Activated CD4-positive, alpha-beta T cell treated with anti-CD3 and anti-CD28 coated beads for 24 hours (primary cell): ENCODE measurements around the gene ZNF439.
"Not testable (repeated sequence)": the region's sequence is repeated elsewhere in the genome, so short reads cannot be mapped to it uniquely, and the experiment has no call there.

Source experiments
- DNase-seq, 2 donors: peaks; one replicate each; pipeline ENCODE4 v3.0.0-alpha.2; 2020; ENCODE audit warnings: low read depth in 2 of 2

ZNF439 gene

DNA sequence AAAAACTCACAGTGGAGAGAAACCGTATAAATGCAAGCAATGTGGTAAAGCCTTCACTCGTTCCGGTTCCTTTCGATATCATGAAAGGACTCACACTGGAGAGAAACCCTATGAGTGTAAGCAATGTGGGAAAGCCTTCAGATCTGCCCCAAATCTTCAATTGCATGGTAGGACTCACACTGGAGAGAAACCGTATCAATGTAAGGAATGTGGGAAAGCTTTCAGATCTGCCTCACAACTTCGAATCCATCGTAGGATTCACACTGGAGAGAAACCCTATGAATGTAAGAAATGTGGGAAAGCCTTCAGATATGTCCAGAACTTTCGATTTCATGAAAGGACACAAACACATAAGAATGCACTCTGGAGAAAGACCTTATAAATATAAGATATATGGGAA is 19.7 kb downstream of the ZNF439 start:
- DNase-seq: no peak

DNA sequence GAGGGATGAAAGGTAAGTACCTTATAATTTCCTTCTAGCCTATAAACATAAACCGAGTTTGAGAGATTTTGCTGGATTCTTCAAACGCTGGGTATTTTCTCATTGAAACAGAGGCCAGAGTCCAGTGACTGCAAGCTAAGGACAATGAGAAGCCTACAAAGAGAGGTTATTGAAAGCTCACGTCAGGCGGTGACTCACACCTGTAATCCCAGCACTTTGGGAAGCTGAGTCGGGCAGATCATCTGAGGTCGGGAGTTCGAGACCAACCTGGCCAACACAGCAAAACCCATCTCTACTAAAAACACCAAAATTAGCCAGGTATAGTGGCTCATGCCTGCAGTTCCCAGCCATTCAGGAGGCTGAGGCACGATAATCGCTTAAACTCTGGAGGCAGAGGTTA is 24.1 kb downstream of the ZNF439 start:
- no peak for DNase-seq

DNA sequence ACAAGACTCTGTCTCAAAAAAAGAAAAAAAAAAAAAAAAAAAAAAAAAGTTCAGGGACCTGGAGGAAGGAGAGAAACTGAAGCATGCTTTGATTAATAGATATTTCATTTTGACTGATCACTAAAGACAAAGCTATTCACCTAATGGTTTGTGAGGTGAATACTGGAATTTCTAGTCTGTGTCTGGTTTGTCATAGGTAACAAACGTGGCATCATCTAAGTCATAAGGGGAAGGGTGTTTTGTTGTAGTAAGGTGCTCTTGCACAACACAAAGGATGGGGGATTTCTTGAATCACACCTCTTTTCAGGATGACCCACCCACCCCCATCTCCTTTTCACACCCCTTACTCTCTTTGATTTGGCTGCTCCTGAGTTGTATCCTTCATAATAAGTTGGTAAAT is 25.2 kb downstream of the ZNF439 start:
- no peak for DNase-seq

DNA sequence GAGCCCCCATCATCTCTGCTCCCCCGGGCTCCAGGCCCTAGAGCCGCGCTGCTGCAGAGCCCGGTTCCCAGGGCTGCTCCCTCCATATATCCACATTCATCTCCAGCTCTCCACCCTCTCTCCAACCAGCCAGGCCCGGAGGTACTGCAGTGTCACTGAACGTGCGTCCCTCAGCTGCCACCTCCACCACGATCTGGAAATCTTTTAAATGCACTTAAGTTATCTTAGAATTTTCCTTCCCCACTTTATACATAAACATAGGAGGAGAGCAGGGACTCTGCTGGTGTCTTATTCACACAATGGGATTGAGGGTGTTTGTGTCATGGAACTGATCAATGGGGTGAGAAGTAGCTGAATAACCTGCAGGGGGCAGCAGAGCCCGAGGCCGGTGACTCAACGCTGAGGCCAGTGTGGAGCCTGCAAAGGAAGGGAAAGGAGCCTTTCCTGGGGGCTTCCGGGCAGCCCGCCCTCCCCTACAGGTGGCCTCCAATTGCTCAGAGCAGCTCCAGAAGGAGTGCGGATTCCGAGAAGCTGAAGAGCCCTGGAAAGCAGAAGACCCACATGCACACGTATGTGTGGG is 31.3 kb downstream of the ZNF439 start:
- DNase-seq: peak; percentile 18 to 44

DNA sequence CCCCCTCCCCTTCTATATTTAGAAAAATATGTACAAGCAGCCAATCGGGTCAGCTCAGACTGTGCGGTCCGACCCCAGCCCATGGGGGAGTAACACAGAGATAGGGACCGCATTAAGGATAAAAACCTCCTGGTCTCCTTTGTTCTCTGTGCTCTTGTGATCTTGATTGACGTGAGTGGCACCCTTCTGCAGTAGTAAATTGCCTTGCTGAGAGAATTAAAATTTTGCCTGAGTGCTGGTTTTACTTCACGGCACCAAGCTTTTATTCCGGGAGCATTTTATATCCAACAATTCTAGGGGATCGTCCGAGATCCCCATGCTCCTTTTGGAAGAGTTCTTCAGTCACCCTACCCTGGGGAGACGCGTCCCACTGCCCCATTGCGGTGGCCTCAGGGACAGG is 32.1 kb downstream of the ZNF439 start:
- DNase-seq: no peak

DNA sequence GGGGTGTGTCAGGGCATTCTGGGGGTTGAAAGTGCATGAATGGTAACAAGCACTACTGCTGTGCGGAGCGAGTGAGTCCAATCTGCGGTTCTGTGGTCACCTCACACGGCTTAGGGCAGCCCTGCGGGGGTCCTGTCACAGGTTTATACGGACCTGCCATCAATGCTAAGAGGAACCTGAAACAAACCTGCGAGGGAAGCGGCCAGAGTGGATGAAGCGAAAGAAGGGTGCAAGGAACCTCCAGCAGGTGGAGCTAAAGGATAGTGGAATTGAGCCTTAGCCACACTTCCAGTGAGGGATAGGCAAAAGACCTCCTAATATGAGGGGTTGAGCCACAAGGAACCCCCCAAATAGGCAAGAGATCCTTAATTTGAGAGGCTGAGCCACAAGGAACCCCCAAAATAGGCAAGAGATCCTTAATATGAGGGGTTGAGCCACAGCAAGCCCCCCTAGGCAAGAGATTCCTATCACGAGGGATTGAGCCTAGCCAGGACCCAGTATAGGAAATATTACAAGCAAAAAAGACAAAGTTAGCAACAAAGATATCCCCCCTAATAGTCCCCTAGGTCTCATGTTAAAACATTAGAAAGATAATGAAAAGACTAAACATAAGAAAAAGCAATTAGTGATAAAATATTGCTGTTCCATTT is 32.8 kb downstream of the ZNF439 start:
- DNase-seq: peak; percentile 39 to 45

DNA sequence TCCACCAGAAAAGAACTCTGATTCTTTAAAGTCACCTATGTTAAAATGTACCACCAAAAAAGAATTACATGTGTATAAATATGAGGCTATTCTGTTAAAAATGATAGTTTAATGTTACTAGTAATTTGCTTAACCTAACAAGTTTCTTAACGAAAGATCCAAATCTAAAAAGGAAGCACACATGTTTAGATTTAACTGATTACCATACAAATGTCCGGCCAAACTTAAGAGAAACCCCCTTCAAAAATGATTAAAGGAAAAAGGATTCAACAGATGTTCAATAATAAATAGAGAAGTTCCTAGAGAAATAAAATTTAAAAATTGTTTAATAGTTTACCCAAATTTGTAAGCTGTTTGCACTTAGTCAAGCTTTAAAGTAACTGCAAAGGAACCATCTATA is 34.1 kb downstream of the ZNF439 start:
- DNase-seq: no peak

DNA sequence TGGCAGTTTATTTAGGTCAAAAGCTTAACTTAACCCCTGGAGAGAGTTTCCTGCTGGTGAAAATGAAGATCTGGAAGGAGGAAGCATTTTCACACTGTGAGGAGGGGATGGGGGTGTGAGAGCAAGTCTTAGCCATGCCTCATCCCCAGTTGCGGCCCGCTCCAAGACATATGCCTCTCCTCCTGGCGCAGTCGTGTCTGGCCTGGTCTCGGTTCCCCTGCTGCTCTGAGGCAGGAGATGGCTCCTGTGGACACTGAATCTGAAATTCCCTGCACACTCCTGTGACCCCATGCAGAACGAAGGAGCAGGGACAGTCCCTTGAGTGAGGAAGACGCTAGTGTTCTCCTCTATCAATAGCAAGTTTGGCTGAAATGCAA is 38.7 kb downstream of the ZNF439 start:
- no peak for DNase-seq

DNA sequence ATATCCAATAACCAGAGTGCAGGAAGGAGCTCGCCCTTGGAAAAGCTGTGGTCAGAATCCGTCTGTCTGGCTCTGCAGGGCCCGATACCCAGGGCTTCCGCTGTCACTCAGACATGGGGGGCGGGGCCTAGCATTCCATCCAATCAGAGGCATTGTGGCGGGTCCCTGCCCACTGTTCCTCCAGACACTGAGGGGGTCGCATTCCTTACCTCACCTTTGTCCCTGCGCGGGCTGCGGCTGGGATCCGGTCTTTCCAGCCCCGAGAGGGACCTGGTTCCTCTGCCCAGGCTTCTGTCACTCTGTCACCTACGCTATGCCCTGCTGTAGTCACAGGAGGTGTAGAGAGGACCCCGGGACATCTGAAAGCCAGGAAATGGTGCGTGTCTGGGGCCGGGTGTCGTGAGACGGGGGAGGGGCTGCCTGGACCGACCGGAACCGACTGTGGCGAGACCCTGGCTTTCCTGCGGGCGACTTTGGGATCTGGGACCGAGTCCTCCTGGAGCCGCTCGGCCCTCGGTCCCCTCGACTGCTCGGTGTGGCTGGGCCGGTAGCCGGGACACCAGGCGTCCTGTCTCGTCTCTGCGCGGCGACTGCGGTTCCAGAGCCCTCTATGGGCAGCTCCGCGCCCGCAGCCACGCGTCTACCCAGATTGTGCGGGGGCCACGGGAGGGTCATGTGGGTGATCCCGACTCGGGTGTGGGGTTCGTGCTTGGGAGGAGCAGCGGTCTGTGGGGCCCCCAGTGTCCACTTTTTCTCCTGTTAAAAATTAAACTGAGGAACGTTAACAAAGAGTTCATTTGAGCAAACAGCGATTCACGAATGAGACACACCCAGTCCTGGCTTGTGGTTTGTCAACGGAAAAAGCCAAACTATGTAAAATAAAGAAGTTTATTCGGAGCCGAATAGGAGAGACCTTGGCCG is 39.3 kb downstream of the ZNF439 start, which contains the start of gene ZNF69:
Gene ZNF69, plus strand, starts transcription at position 172 of the 921 bp plus-strand sequence. Its CDS starts 142 bp downstream, at position 314.
- DNase-seq: peak; percentile 42 to 59

DNA sequence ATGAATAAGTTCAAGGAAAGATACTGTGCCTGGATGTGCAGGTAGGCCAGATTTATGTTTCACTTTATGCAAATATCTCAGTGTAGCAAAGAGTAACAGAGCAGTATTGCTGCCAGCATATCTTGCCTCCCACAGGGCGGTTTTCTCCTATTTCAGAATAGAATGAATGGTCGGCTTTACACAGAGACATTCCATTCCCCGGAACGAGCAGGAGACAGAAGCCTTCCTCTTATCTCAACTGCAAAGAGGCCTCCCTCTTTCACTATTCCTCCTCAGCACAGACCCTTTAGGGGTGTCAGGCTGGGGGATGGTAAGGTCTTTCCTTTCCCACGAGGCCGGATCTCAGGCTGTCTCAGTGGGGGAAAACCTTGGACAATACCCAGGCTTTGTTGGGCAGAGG is 41.4 kb downstream of the ZNF439 start:
- not testable (repeated sequence) for DNase-seq

DNA sequence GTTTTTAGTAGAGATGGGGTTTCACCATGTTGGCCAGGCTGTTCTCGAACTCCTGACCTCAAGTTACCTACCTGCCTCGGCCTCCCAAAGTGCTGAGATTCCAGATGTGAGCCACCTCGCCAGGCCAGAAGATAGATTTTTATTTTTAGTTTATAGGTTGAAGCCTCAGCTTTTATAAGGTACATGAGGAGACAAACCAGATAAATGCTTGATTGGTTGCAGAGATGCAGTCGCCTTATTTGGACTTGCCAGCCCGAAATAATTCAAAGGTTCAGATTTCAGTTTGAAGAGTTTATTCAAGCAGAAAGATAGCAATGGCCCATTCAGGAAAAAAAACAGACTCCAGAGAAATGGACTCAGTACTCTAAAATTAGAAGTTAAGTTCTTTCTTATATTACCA is 42.1 kb downstream of the ZNF439 start:
- DNase-seq: no peak

DNA sequence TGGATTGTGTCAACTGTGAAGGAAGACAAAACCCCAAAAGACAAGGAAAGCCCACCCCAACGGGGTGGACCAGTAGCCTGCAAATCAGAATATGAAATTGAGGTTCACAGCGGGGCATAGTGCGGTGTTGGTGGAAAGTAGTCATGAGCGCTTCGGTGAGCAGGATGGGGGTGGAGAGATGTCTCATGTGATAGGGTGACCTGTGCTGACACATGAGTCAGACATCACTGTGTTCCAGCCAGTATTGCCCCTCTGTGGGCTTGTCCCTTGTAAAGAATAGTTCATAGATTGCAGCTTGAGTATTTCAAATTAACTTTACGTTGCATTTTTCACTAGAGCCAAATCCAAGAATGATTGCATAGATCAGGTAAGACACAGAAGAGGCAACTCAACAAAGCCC is 46.3 kb downstream of the ZNF439 start:
- DNase-seq: no peak

DNA sequence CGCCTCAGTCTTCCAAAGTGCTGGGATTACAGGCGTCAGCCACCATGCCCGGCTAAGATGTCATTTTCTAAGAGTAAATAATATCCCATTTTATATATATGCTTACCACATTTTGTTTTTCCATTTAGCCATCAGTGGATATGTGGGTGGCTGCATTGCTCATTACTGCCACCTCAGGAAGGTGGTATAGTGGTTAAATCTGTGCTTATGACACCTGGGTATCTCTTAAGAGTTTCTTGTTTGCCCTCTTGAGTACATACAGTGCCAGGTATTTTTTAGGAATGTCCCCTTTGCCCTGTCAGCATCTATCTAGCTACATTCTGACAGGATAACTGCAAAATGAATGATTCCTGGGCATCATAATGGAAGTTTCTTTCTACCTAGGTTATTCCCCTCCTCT is 53.7 kb downstream of the ZNF439 start:
- no peak for DNase-seq

DNA sequence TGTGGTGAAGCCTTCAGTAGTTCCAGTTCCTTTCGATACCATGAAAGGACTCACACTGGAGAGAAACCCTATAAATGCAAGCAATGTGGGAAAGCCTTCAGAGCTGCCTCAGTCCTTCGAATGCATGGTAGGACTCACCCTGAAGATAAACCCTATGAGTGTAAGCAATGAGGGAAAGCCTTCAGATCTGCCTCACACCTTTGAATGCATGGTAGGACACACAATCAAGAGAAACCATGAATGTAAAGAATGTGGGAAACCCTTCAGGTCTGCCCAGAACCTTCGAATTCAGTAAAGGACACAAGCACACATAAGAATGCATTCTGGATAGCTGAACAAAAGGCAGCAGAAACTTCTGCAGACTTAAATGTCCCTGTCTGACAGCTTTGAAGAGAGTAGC is 57.4 kb downstream of the ZNF439 start:
- DNase-seq: no peak

DNA sequence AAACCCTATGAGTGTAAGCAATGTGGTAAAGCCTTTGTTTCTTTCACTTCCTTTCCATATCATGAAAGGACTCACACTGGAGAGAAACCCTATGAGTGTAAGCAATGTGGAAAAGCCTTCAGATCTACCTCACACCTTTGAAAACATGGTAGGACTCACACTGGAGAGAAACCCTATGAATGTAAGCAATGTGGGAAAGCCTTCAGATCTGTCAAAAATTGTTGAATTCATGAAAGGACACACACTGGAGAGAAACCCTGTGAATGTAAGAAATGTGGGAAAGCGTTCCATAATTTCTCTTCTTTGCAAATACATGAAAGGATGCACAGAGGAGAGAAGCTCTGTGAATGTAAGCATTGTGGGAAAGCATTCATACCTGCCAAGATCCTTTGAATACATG is 63.4 kb downstream of the ZNF439 start:
- DNase-seq: not testable (repeated sequence)

DNA sequence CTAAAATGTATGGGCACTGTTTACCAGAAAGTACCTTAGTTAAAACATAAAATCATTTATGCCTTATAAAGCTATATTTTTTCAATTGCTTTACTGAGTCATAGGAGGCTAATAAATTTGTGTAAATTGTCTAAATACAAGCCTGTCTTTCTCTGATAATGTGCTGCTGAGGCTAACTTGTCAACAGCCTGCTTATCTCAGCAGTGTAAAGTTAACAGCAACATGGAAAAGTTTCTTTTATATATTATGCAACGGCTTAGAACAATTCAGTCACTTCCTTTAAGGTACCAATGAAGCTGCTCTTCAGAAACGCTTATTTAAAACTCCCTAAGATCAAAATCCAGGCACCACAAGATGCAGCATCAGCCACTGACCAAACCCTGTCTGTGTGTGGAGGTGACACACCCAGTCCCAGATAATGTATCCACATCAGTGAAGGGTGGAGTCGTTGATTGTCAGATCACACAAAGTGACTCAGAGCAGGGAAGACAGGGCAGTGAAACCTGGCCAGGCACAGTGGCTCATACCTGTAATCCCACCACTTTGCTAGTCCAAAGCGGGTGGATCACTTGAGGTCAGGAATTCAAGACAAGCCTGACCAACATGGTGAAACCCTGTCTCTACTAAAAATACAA is 66.0 kb downstream of the ZNF439 start:
- DNase-seq: not testable (repeated sequence)
